HG03064 (cell line): ENCODE measurements around the gene SLC16A4.

Source experiments
- ATAC-seq: cut with Tn5 transposase; IDR thresholded peaks from one replicate; pipeline ENCODE4 v1.9.1; 2021; ENCODE audit warnings: low read depth; ENCODE audit not compliant: unreplicated experiment

SLC16A4 gene

DNA sequence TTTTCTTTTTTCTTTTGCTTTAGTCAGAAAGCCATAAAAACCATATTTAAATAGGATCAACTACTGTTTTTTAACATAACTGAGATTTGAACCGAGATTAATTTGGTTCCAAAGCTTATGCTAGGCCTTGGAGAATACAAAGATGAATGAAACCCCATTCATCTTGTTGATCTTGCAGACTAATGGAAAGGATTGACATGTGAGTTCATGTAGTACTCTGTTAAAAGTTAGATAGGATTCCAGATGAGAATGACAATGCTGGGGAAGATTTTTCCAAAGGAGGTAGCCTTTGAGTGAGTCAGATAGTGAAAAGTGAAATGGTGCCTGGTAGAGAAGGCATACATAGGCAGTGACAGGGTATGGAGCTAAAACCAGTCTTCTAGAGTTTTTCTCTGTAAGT lies 29.0 kb downstream of the SLC16A4 start:
- no peak for ATAC-seq

DNA sequence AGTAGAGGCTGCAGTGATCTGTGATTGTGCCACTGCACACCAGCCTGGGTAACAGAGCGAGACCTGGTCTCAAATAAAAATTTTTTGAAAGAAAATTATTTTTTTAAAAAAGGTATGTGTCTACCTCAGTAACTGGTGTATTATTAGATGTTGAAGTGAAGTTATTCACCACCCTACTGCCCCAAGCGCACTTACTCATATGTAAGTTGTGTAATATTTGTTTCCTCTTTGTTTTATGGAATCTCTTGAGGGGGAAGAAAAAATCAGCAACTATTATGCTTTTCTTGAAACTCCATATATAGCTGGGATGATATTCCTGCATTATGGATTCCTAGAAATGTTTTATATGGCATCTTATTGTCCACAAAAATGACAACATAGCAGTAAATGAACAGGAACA lies 30.4 kb downstream of the SLC16A4 start:
- no peak for ATAC-seq

DNA sequence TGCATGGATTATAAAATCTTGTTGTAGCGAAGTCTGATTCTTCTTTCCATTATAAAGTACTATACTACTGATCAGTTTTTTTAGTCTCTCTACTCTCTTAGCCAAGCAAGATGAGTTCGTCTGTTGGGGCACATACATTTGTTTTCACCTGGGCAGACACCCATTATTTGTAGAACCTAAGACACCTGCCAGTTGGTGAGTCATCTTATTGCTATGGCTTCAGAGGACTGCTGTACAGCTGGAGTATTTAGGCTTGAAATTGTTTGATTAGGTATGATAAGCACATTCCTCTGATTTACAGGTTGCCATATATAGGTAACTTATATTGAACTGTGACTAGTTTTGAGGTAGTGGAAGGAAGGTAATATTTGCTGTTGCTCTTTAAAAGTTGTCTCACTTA lies 34.4 kb downstream of the SLC16A4 start:
- ATAC-seq: no peak

DNA sequence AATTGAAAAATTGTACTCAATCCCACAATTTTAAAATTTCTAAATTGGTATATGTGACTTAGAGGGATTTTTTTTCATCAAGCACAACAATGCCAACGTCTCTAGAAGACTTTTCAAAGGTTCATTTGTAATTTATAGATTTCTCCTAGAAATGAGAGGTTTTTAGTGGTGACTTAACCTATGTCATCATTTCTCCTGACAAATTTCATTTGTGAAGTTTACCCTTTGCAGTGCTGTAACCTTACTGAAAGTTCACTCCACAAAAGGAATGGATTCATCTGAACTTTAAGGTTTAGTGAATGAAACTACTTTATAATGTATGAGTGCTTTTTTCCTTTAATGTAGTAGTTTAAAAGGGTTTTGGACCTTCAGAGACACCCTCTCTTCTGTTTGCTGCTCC lies 35.5 kb downstream of the SLC16A4 start:
- no peak for ATAC-seq

GRCh38 chr1:110350360-110350759 lies 40.5 kb downstream of the SLC16A4 start:
- no peak for ATAC-seq

- no peak for ATAC-seq
Observed at GRCh38 chr1:110348771-110349170, 42.1 kb downstream of the SLC16A4 start.

GRCh38 chr1:110348050-110348449 lies 42.8 kb downstream of the SLC16A4 start:
- no peak for ATAC-seq

DNA sequence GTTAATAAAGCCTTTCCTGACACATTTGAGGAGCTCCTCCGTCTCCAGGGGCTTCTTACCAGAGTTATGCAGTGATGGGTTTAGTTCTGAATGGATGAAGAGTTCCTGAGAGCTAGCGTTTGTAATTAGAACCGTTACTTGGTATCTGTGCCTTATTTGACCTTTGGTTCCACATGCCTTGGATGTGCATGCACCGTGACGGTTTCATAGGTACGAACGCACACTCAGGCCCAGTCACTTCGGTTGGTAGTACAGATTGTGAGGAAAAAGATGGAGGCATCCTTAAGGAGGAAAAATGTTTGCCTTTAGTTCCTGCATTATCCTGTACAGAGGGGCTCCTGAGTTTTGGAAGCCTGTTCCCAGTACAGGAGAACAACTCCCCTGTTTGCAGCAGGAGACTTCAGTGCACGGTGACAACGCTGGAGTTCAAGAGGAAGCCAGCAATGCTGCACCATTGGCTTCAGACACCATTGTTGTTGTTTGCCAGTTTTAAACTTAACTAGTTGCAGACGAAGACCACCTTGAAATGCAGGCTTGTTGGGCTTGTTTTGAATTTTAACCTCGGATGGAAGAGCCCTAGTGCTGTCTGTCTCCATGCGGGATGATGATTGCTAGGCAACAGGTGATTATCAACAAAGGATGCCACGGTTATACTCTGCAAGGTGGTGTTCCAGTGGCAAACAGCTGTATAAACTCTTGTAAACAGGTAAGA lies 43.5 kb downstream of the SLC16A4 start:
- ATAC-seq: no peak

- ATAC-seq: no peak
Observed at GRCh38 chr1:110346690-110347089, 44.1 kb downstream of the SLC16A4 start.

- no peak for ATAC-seq
Observed at GRCh38 chr1:110345480-110345879, 45.3 kb downstream of the SLC16A4 start.

- no peak for ATAC-seq
Observed at GRCh38 chr1:110344152-110344551, 46.7 kb downstream of the SLC16A4 start.

- ATAC-seq: no peak
Observed at GRCh38 chr1:110343249-110343648, 47.6 kb downstream of the SLC16A4 start.

DNA sequence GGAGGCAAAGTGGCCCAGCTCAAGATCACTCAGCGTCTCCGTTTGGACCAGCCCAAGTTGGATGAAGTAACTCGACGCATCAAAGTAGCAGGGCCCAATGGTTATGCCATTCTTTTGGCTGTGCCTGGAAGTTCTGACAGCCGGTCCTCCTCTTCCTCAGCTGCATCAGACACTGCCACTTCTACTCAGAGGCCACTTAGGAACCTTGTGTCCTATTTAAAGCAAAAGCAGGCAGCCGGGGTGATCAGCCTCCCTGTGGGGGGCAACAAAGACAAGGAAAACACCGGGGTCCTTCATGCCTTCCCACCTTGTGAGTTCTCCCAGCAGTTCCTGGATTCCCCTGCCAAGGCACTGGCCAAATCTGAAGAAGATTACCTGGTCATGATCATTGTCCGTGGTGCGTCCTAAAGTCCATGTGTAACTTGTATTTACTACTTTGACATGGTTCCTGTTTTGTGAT lies 48.9 kb downstream of the SLC16A4 start:
- no peak for ATAC-seq

DNA sequence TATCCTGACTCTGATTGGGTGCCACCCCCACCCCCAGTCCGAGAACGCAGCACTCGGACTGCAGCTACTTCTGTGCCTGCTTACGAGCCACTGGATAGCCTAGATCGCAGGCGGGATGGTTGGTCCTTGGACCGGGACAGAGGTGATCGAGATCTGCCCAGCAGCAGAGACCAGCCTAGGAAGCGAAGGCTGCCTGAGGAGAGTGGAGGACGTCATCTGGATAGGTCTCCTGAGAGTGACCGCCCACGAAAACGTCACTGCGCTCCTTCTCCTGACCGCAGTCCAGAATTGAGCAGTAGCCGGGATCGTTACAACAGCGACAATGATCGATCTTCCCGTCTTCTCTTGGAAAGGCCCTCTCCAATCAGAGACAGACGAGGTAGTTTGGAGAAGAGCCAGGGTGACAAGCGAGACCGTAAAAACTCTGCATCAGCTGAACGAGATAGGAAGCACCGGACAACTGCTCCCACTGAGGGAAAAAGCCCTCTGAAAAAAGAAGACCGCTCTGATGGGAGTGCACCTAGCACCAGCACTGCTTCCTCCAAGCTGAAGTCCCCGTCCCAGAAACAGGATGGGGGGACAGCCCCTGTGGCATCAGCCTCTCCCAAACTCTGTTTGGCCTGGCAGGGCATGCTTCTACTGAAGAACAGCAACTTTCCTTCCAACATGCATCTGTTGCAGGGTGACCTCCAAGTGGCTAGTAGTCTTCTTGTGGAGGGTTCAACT lies 49.5 kb downstream of the SLC16A4 start:
- no peak for ATAC-seq

GRCh38 chr1:110340207-110340468 lies 50.7 kb downstream of the SLC16A4 start:
- ATAC-seq: no peak

DNA sequence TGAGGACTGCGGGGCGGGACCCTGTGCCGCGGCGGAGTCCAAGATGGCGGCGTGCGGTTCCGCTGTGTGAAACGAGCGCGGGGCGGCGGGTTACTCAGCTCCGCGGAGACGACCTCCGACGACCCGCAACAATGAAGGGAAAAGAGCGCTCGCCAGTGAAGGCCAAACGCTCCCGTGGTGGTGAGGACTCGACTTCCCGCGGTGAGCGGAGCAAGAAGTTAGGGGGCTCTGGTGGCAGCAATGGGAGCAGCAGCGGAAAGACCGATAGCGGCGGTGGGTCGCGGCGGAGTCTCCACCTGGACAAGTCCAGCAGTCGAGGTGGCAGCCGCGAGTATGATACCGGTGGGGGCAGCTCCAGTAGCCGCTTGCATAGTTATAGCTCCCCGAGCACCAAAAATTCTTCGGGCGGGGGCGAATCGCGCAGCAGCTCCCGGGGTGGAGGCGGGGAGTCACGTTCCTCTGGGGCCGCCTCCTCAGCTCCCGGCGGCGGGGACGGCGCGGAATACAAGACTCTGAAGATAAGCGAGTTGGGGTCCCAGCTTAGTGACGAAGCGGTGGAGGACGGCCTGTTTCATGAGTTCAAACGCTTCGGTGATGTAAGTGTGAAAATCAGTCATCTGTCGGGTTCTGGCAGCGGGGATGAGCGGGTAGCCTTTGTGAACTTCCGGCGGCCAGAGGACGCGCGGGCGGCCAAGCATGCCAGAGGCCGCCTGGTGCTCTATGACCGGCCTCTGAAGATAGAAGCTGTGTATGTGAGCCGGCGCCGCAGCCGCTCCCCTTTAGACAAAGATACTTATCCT lies 51.2 kb downstream of the SLC16A4 start:
- no peak for ATAC-seq

GRCh38 chr1:110338886-110339406 lies 51.9 kb downstream of the SLC16A4 start, which contains the start of gene RBM15:
TSS of gene RBM15 (plus strand) at chr1:110339377. CDS start at chr1:110339406, 29 bp downstream.
- ATAC-seq: peak; percentile 59

DNA sequence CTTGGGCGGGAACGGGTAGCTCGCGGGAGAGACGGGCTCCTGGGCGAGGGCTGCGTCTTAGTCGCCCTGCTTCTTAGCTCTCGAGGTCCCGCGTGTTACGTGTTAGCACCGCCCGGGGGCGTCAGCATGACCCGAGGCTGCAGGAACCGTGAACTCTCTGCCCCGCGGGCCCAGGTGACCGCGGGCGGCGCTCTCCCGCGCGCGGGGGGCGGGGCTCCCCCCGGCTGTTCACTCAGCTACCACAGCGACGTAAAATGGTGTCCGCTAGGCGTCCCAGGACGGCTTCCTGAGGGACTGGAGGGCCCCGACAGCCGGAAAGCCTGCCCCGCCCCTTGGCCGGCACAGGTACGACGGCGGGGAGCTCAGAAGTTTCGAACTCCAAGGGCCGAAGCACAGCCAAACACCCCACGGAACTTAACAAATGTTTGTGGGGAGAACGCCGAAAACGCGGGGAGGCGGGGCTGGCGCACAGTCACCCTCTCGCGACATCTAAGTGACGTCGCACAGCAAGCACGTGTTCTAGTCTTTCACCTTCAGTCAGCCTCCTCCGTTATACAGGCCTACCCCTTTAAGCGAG lies 52.4 kb downstream of the SLC16A4 start:
- ATAC-seq: peak; percentile 63

DNA sequence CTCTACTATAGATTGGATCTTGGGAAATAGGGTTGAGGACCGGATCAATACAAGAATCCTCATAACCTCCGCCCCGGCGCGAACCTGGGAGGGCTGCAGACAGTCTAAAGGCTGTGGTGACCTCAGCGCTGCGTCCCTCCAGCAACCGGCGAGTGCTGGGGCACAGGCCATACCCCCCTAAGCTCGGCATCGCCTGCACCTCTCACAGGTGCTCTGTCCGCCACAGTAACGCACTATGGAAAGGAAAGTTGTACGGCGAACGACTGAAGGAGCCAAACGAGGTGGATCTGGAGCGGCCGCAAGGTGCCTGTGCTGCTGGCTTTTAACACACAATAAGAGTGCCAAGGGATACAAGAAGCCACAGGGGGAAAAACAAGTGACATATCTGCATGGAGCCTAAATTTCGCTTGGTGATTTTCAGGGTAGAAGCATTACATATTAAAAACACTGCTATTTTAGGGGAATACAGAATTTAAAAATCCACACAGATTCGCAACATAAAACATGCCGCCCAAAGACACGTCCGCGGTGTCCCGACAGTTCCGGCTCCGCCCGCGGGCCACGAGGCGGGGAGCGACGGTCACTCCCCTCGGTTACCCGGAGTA lies 53.0 kb downstream of the SLC16A4 start:
- no peak for ATAC-seq

DNA sequence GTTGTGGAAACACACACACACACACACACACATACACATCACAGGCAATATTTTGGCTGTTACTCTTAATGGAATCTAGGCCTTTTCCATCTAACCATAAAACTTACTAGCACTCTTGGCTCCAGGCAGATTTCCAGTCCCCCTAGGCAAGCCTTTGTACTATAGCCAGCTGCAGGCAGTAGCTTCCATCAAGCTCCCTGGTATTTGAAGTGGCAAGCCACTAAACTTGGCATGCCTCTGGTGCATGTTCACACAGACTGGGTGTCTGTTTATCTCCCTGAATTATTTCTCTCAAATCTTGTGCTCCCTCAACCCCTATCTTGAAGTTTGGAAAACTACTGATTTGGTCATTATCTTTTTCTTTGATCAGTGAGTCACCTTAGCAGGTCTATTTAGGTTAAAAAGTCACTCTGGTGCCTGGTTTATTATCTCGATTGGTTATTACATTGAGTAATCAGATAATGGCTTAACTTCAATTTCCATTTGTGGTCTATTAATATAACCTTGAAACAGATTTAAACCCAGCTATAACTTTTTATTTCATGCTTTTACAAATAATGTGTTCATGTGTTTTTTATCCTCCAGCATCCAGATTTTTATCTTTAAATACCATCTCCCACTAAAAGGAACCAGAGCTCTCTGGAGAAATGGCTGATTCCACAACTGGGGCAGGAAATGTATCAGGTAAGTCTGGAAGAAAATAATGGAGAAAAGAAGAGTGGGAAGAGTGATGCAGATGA lies 54.4 kb downstream of the SLC16A4 start:
- ATAC-seq: no peak
